ENCODE measurements around the gene NDUFS6. TPM values are rescaled to one million over a fixed set of nuclear protein-coding genes. Genes with fewer than 3 reads are reported as not detected.

NDUFS6 gene
- polyA plus RNA-seq, 6 donors from 2014 or later, result 39.0 to 60.6 (median 47.3) TPM

DNA sequence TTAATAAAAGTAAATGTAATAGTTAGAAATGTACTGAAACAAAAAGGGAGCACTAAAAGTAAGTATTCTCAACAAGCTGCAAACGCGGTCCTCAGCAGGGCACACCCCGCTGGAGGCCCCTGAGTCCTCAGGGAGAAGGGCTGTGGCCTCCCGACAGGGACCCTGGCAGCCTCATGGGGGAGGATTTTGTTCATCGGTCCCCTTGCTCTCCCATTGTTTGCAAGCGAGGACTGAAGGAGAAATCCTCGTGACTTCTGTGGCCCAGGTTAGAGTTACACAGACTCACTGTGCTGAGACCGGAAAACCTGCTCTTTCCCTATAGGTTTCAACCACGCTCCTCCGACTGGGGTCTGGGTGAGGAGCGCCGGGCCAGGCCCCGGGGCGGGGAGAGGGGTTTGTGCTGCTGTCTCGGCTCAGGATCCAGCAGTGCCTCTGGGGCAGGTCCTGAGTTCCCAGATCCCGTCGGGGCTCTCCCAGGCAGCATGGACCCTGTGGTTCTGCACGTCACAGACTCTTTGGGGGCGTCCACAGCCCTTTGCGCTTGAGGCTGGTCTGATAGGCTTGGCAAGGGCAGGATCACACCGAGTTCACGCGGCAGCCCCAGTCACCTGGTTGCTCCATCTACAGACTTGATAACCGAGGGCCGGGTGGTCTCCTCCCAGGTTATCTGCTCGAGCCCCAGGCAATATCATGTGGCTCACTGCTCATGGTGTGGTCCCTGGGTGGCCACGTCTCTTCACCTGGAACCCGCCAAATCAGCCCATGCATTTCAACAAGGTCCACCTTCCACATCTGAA, 40.4 kb upstream of the NDUFS6 start:
- Mint-ChIP-seq H3K27ac (no peak overlapping the region), H3K36me3 (peaks cover 0 to 6% of the 10 kb centered on the region in 2 donors), H3K4me1 (peaks cover 0 to 2% (median 0%) of the 10 kb centered on the region in 3 donors), H3K27me3 (peaks cover 12 to 36% (median 35%) of the 10 kb centered on the region in 3 donors), H3K4me3 (no peak overlapping the region), H3K9me3 (peaks cover 4 to 17% (median 11%) of the 10 kb centered on the region in 7 donors)
- DNase-seq (no peak), ATAC-seq (ENCODE audit: low read depth in 2 of 2) (no peak)

GRCh38 chr5:1761453-1761755, 39.8 kb upstream of the NDUFS6 start:
- H3K27ac Mint-ChIP-seq, result no peak overlapping the region
- DNase-seq (no peak), ATAC-seq (ENCODE audit: low read depth in 2 of 2) (no peak)
- peaks cover 4 to 17% (median 11%) of the 10 kb centered on the region in 7 donors for H3K9me3 Mint-ChIP-seq
- H3K27me3 Mint-ChIP-seq, result peaks cover 9 to 36% (median 35%) of the 10 kb centered on the region in 3 donors
- peaks cover 0 to 2% (median 0%) of the 10 kb centered on the region in 3 donors for H3K4me1 Mint-ChIP-seq
- H3K36me3 Mint-ChIP-seq, result peaks cover 0 to 6% of the 10 kb centered on the region in 2 donors
- no peak overlapping the region for H3K4me3 Mint-ChIP-seq

DNA sequence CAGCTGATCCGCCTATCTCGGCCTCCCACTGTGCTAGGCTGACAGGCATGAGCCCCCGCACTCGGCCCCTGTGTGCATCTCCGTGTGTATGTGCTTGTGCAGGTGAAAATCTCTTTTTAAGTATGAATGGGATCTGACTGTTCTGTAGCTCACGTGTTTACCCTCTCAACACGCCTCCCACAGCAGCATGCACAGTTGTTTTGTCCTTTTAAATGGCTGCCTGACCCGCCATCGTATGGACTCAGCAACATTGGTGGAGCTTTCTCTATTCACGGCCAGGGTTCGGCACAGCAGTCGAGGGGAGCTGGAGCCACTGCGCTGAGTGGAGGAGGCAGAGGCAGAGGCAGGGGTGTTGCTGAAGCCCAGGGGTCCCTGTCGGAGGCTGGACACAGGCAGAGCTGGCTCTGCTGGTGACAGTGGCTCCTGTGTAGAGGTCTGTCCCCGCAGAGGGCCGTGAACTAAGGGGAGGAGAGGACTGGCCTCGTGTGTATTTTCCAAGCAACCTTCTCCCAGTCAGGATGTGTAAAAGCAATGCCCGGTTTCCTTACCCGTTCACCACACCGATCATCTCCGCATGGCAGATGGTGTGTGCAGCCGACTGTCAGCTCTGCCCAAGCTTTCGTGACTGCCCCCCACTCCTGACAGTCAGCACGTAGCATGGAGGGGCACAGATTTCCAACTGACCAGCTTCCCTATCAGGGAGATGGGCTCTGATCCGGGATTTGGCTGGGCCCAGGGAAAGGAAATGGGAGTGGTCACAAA, 38.9 kb upstream of the NDUFS6 start:
- Mint-ChIP-seq H3K9me3 (peaks cover 4 to 14% (median 8%) of the 10 kb centered on the region in 7 donors), H3K4me3 (no peak overlapping the region), H3K4me1 (peaks cover 0 to 2% (median 0%) of the 10 kb centered on the region in 3 donors), H3K36me3 (peaks cover 0 to 6% of the 10 kb centered on the region in 2 donors), H3K27me3 (peaks cover 9 to 36% (median 35%) of the 10 kb centered on the region in 3 donors), H3K27ac (peak overlapping the region in 1 of 6 donors; percentile 15)
- no peak for ATAC-seq (ENCODE audit: low read depth in 2 of 2)
- DNase-seq, result no peak

GRCh38 chr5:1762883-1763547, 38.2 kb upstream of the NDUFS6 start:
- Mint-ChIP-seq H3K27me3 (peaks cover 9 to 38% (median 36%) of the 10 kb centered on the region in 3 donors), H3K27ac (no peak overlapping the region), H3K9me3 (peaks cover 4 to 10% (median 7%) of the 10 kb centered on the region in 7 donors), H3K4me1 (peaks cover 0 to 2% (median 0%) of the 10 kb centered on the region in 3 donors), H3K36me3 (peaks cover 0 to 6% of the 10 kb centered on the region in 2 donors), H3K4me3 (no peak overlapping the region)
- DNase-seq (no peak), ATAC-seq (ENCODE audit: low read depth in 2 of 2) (no peak)

DNA sequence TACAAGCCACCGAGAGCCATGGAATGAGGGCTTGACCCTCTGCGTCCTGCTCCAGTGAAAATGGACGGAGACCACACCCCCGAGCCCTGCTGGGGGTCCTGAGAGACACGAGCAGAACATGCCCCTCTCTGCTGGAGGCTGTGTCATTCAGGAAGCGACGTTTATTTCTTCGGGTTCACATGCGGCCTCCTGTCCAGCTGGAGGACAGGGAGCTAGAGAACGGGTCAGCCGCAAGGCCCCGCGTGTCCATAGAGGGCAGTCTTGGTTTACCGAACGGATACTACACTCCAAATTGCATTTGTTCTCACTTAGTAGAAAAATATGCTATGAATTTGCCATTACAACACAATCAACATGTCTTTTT, 37.7 kb upstream of the NDUFS6 start:
- H3K4me1 Mint-ChIP-seq, result peaks cover 0 to 2% (median 0%) of the 10 kb centered on the region in 3 donors
- no peak for ATAC-seq (ENCODE audit: low read depth in 2 of 2)
- DNase-seq, result no peak
- H3K27me3 Mint-ChIP-seq, result peaks cover 9 to 41% (median 36%) of the 10 kb centered on the region in 3 donors
- no peak overlapping the region for H3K4me3 Mint-ChIP-seq
- H3K9me3 Mint-ChIP-seq, result peaks cover under 1 to 5% (median 3%) of the 10 kb centered on the region in 7 donors
- no peak overlapping the region for H3K27ac Mint-ChIP-seq
- peaks cover 0 to under 1% of the 10 kb centered on the region in 2 donors for H3K36me3 Mint-ChIP-seq

GRCh38 chr5:1763960-1764605, 37.1 kb upstream of the NDUFS6 start:
- no peak for ATAC-seq (ENCODE audit: low read depth in 2 of 2)
- H3K27me3 Mint-ChIP-seq, result peaks cover 9 to 41% (median 36%) of the 10 kb centered on the region in 3 donors
- DNase-seq, result no peak
- no peaks in the 10 kb centered on the region for H3K36me3 Mint-ChIP-seq
- H3K27ac Mint-ChIP-seq, result no peak overlapping the region
- peaks cover 0 to 2% (median 0%) of the 10 kb centered on the region in 3 donors for H3K4me1 Mint-ChIP-seq
- no peak overlapping the region for H3K4me3 Mint-ChIP-seq
- H3K9me3 Mint-ChIP-seq, result peaks cover 0 to 3% (median 0%) of the 10 kb centered on the region in 7 donors

- Mint-ChIP-seq H3K4me1 (peaks cover 0 to 2% (median 0%) of the 10 kb centered on the region in 3 donors), H3K27me3 (peaks cover 9 to 41% (median 36%) of the 10 kb centered on the region in 3 donors)
- DNase-seq, result no peak
These were observed 36.6 kb upstream of the NDUFS6 start for GRCh38 chr5:1764606-1764960.

GRCh38 chr5:1765141-1765879, 35.9 kb upstream of the NDUFS6 start:
- Mint-ChIP-seq H3K4me3 (no peak overlapping the region), H3K36me3 (no peaks in the 10 kb centered on the region), H3K27me3 (peaks cover 9 to 41% (median 36%) of the 10 kb centered on the region in 3 donors), H3K9me3 (peaks cover 0 to 3% (median 0%) of the 10 kb centered on the region in 7 donors), H3K27ac (no peak overlapping the region), H3K4me1 (peaks cover 0 to 2% (median 0%) of the 10 kb centered on the region in 3 donors)
- DNase-seq (no peak), ATAC-seq (ENCODE audit: low read depth in 2 of 2) (no peak)

More at GRCh38 chr5:1764606-1764960, 36.6 kb upstream of the NDUFS6 start:
- peaks cover 0 to 3% (median 0%) of the 10 kb centered on the region in 7 donors for H3K9me3 Mint-ChIP-seq
- H3K27ac Mint-ChIP-seq, result no peak overlapping the region
- H3K4me3 Mint-ChIP-seq, result no peak overlapping the region
- no peaks in the 10 kb centered on the region for H3K36me3 Mint-ChIP-seq
- no peak for ATAC-seq (ENCODE audit: low read depth in 2 of 2)

- Mint-ChIP-seq H3K4me3 (no peak overlapping the region), H3K27ac (no peak overlapping the region), H3K36me3 (no peaks in the 10 kb centered on the region), H3K27me3 (peaks cover 13 to 45% (median 41%) of the 10 kb centered on the region in 3 donors), H3K9me3 (peaks cover 0 to 3% (median 0%) of the 10 kb centered on the region in 7 donors), H3K4me1 (peaks cover 0 to 2% (median 0%) of the 10 kb centered on the region in 3 donors)
- ATAC-seq (ENCODE audit: low read depth in 2 of 2) (no peak), DNase-seq (no peak)
These were observed 35.3 kb upstream of the NDUFS6 start for GRCh38 chr5:1765880-1766235.

GRCh38 chr5:1767524-1768282, 33.5 kb upstream of the NDUFS6 start:
- no peak for ATAC-seq (ENCODE audit: low read depth in 2 of 2)
- peaks cover 0 to 2% (median 0%) of the 10 kb centered on the region in 3 donors for H3K4me1 Mint-ChIP-seq
- H3K27ac Mint-ChIP-seq, result no peak overlapping the region
- peaks cover 11 to 50% (median 40%) of the 10 kb centered on the region in 3 donors for H3K27me3 Mint-ChIP-seq
- H3K36me3 Mint-ChIP-seq, result no peaks in the 10 kb centered on the region
- H3K9me3 Mint-ChIP-seq, result no peaks in the 10 kb centered on the region
- no peak for DNase-seq
- H3K4me3 Mint-ChIP-seq, result no peak overlapping the region

DNA sequence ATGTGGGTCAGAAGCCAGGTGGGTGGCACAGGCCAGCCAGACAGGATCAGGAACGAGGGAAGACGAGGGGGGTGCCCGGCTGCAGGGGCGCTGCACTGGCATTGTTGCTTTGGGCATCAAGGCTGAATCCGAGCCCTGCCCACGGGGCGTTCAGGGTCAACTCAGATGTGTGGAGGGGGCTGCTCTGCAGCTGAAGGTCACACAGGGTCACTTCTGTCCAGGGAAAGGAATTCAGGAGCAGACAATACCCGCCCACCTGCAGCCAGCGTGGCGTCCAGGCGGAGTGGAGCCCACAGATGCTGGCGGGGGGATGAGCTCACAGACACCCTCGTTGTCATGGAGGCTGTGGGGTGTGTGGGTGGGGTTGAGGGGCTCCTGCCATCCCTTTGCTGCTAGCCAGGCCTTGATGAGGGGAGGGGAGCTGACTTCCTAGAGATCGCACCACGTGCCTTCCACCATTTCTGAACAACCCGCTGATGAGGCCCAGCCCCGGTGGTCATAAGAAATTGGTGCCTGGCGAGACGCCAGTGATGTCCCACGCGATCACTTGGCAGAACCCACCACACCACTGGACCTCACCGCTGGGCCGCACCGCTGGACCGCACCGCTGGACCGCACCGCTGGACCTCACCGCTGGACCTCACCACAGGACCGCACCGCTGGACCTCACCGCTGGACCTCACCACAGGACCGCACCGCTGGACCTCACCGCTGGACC, 32.8 kb upstream of the NDUFS6 start:
- no peak overlapping the region for H3K27ac Mint-ChIP-seq

More for the DNA sequence above, 32.8 kb upstream of the NDUFS6 start:
- H3K27me3 Mint-ChIP-seq, result peaks cover 13 to 50% (median 41%) of the 10 kb centered on the region in 3 donors
- H3K4me1 Mint-ChIP-seq, result peaks cover 0 to 2% (median 0%) of the 10 kb centered on the region in 3 donors
- H3K9me3 Mint-ChIP-seq, result peaks cover 0 to 2% (median 0%) of the 10 kb centered on the region in 7 donors
- no peaks in the 10 kb centered on the region for H3K36me3 Mint-ChIP-seq
- no peak for DNase-seq
- no peak overlapping the region for H3K4me3 Mint-ChIP-seq
- no peak for ATAC-seq (ENCODE audit: low read depth in 2 of 2)

All from naive B cell (primary cell).